CD4-positive, alpha-beta T cell treated with Interleukin-10 for 1 hour (primary cell): Measurements from ENCODE around the gene FCN2.

Experiments used
- DNase-seq: peaks from one replicate; pipeline ENCODE4 v3.0.0-alpha.2; 2020

FCN2 gene

GRCh38 chr9:134889386-134890154 is 9.0 kb downstream of the FCN2 start:
- no peak for DNase-seq

GRCh38 chr9:134890155-134890495 is 9.5 kb downstream of the FCN2 start:
- DNase-seq, result no peak

DNA sequence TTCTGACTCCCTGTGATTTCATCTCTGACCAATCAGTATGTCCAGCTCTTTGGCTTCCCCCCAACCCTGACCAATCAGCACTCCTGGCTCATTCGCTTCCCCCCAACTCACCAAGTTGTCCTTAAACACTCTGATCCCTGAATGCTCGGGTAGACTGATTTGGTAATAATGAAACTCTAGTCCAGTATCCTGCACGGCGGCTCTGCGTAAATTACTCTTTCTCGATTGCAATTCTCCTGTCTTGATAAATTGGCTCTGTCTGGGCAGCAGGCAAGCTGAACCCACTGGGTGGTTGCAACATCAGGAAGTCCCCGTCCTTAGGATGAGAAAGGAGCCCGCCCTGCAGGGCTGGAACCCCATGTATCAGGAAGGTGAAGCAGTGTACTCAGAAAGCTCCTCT is 10.4 kb downstream of the FCN2 start:
- no peak for DNase-seq

DNA sequence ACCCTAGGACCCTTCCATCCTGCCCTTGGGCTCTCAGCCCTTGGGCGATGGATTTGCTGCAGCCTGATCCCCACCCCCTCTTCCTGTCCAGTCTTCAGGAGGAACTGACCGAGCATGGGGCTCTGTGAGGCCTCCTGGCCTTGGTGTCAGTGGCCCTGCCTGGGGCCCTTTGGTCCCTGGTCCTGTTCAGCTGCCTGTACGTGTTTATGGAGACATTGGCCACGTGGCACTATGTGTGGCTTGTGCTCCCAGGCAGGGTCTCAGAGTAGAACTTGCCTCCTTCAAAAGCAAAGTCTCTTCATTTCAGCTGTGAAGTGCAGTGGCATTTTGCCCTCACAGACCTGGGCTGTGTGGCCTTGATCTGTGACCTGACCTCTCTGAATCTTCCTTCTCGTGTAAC is 11.1 kb downstream of the FCN2 start:
- DNase-seq, result no peak

DNA sequence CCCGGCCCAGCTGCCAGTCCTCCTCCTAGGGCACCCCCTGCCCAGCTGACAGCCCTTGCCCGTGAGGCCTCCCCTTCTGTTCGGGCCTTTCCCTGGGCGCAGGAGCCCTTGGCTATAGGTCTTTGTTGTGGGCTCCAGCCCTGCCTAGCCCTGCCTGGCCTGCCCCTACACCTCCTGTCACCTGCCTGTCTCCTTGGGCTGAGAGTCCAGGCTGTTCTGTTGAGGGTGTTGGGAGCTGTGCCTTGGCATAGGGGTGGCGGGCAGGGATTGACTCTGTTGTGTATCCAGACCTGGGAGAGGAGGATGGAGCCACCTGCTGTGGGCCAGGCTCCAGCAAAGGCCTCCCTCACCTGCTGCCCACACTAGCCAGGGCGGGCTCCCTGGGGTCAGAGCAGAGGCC is 11.6 kb downstream of the FCN2 start:
- no peak for DNase-seq

- no peak for DNase-seq
Observed at GRCh38 chr9:134892820-134893420, 12.3 kb downstream of the FCN2 start.

GRCh38 chr9:134894136-134894860 is 13.7 kb downstream of the FCN2 start:
- DNase-seq, result no peak

- DNase-seq, result no peak
Observed at GRCh38 chr9:134895097-134895496, 14.5 kb downstream of the FCN2 start.

DNA sequence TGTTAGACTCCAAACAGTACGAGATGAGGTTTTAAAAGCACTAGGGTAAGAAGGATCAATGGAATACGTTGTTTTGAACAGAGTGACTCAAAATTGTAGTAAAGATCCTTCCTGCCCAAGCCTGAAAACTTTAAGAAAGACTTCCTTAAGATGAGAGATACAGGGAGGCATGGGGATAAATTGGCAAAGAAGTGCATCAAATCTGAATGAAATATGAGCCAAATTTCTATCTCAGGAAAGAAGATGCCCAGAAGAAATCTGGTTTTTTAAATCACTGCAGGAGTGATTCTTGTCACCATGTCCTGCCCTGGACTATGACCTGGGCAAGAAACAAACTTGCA is 14.9 kb downstream of the FCN2 start:
- DNase-seq, result no peak

DNA sequence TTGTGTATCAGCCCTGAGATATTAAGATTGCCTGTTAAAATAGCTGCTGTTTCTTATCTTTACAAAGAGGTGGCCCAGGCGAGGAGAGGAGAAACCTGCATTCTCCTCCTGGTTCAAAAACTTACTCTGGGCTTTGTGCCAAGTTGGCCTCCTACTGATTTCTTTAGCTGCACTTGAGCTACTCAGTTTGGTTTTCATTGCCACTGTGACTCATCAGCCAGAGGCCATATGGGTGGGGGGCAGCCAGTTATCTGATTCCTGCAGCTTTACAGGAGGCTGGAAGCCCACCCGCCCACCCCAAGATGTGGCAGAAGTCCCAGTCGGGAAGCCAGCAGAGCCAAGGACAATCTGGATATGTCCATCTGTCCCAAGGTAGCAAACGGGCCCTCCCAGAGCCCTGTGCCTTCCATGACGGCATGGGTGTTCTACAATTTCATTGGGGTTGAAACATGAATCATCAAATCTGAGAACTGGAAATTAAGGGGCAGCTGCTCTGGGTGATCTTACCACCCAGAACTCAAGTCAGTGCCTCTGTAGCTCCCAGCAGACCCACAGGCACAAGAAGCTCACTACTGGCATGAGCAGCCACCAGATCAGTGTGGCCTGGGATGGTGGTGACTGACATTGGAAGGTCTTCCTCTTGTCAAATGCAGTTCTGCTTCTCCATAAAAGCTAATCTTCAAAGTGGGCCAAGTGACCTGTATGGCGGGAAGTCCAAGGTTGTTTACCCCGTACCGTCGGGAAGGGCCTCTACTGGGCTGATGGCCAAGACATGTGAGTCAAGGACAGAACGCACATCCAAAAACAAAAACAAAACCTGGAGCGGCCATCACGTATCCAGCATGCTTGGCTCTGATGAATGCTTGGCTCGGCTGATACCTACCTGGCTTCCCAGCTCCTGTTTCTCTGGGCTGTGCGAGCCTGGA is 15.6 kb downstream of the FCN2 start:
- no peak for DNase-seq

- DNase-seq, result no peak
Observed at GRCh38 chr9:134896834-134897583, 16.4 kb downstream of the FCN2 start.

DNA sequence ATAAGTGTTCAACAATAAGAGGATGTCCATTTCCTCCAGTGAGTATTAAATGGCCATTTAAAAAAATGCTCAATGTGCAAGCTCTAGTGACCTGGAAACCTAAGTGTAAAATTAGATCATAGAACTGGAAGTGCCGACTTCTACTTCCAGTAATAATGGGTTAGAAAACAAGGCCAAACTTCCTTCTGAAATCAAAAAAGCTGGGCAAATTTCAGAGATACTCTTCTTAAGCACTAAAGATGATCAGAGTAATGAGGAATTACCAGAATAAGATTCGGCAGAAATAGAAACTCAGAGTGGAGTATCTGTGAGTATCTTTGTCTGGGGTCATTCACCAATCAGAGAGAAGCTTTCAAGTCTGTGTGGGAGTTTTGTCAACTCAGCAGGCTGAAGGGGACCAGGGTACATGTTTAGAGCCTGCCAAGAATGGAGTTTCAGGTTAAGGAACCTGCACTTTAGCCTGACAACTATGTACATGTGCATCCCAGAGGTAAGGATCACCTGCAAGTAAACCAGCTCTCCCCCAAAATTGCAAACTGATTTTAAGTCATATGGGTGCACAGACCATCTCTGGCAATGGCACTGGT is 17.1 kb downstream of the FCN2 start:
- DNase-seq, result no peak

DNA sequence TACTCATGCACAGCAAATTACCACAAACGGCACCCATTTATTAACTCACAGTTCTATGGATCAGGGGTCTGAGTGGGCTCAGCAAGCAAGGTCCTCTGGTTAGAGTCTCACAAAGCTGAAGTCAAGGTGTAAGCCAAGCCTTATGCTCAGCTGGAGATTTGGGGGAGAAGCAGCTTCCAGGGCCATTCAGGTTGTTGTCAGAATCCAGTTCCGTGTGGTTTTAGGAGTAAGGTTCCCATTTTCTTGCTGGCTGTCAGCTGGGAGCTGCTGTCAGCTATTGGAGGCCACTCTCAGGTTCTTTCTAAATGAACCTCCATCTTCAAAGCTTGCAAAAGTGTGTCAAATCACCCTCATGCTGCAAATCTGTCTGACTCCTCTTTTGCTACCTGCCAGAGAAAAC is 17.7 kb downstream of the FCN2 start:
- DNase-seq, result no peak

DNA sequence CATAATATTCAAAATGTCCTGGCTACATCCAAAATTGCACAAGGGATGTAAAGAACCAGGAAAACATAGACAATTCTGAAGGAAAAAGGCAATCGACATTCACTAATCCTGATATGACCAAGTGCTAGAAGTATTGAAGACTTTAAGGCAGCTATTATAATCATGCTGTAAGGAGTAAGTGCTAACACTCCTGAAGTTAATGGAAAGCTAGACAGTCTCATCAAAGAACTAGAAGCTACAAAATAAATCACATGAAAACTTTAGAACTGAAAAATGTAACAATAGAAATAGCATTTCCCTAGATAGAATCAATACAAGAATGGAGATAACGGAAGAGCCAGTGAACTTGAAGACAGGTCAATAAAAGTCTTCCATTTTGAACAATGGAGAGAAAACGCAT is 18.6 kb downstream of the FCN2 start:
- no peak for DNase-seq

DNA sequence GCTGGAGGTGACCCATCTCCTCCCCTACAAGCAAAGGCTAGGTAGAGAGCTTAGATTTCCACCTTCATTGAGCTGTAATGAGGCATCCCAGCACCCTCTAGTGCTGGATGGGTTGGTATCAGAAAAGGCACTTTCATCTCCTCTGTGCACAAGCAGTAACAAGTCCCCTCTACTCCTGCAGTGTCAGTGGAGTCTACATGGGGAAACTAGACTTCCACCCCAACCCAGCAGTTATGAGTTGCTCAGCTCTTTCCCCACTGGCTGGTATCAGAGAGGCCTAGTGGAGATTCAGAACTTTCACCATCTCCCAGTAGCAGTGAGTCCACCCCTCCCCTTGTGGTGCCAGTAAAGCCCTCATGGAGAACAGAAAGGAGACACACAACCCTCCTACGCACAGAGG is 19.2 kb downstream of the FCN2 start:
- no peak for DNase-seq

DNA sequence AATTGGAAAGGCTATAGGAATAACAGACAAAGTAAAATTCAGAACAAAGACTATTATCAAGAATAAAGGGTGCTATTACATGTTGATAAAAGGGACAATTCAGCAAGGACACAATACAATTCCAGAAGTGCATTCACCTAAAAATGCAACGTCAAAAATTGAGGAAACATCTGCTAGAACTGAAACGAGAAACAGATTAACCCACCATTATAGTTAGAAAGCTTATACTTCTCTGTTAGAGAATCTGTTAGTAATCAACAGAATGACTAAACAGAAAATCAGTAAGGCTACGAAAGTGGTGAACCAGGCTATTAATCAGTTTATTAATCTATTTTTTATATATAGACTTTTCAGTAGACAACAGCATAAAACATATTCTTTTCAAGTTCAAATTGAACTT is 22.3 kb downstream of the FCN2 start:
- DNase-seq, result no peak

DNA sequence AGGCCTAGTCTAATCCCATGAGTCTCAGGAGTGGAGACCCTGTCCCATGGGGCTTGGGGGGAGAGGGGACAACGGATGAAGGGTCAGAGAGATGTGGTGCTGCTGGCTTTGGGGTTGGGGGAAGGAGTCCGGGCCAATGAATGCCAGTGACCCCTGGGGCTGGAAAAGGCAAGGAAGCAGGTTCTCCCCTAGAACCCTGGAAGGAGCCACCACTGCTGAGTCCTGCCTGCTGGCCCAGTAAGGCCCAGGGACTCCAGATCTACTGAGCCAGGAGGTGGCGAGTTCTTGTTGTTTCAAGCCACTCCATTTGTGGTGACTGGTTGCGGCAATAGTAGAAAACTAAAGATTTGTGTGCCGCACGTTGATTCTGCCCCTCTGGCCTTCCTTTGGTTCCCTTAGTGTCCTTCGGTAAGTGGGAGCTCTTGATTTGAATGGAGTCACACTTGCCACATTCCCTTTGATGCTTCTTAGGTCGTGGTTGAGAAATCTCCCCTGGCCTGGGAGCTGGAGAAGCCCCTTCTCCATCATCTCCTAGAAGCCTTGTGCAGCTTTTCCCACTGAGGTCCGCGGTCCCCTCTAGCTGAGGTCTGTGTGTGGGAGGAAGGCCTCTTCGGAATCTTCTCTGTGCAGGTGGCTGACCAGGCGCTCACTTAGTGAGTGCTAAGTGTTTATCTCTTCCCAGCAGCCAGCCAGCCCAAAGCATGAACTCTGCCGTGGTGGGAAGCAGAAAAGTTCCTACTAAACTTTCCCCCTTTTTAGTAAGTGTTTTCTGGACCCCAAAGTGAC is 28.1 kb downstream of the FCN2 start:
- no peak for DNase-seq

GRCh38 chr9:134909511-134910481 is 29.2 kb downstream of the FCN2 start:
- DNase-seq, result no peak

GRCh38 chr9:134912126-134912840 is 31.7 kb downstream of the FCN2 start:
- DNase-seq, result no peak
